ENCODE results near the gene FHL2. TPM values are rescaled to one million over a fixed set of nuclear protein-coding genes. Genes with fewer than 3 reads are reported as not detected.

Gene FHL2
- total and polyA plus RNA-seq, 9 of the 15 experiments (the other 6 are each of a cell fraction or from before 2014, with no cell fraction given): 7.5 to 33.1 (median 23.9) TPM

DNA sequence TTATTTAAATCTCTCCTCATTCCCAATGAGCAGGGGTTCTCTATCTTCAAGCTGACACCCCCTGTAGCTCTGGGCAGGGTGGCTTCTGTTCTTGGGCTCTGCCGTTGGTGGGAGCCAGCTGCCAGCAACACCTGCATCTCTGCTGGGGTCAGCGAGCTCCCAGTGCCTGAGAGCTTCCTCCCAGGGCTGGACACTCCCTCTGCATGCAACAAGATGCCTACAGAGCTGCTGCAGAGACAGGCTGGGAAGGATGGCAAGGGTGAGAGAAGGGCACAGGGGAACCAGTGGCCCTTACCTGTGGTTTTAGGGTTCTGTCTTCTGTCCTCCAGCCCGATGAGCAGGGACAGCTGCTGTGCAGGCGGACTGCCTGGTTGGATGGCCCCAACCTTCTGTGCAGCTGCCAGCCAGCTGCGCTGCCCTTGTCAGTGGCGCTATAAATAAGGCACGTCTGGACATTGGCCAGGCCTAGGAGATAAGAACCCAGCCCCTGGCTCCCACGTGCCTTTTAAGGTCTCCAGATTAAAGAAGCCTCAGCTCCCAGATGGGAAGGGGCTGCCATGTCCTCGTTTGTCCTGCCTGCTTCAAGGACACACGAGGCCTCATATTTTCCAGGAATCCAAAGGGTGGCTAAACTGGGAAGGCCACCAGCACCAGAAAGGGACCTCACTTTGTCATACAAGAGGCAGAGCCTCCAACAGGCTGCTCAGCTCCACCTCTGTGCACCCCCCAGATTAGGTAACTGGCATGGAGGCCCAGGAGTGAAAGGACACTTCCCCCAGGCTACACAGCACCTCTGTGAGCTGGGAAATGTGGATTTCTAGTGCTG is 39.5 kb upstream of the FHL2 start (continued):
- TF ChIP-seq ZFP36 (IDR thresholded peaks at IDR 0.05; ENCODE audit: low read depth, low read length, partially characterized antibody) (peak; percentile 36), BCOR (IDR thresholded peaks at IDR 0.05) (no peak), BMI1 (IDR thresholded peaks at IDR 0.05; ENCODE audit: low read length) (no peak), UBTF (IDR thresholded peaks at IDR 0.05; ENCODE audit: borderline replicate concordance in 1 of 2, low read depth in 2 of 2, low read length in 2 of 2) (no peak), ZNF316 (IDR thresholded peaks at IDR 0.05) (no peak), CEBPG (CRISPR knock-in tag; IDR thresholded peaks at IDR 0.05) (no peak), CEBPG (tag; conservative IDR thresholded peaks at IDR 0.05 in 1 of 2, IDR thresholded peaks at IDR 0.05 in 1 of 2) (no peak), KLF10 (CRISPR knock-in tag; IDR thresholded peaks at IDR 0.05) (no peak), SRSF1 (IDR thresholded peaks at IDR 0.05; ENCODE audit: low read depth, low read length) (no peak), NFXL1 (CRISPR knock-in tag; IDR thresholded peaks at IDR 0.05) (no peak), ID3 (CRISPR knock-in tag; IDR thresholded peaks at IDR 0.05) (no peak), ID3 (tag; IDR thresholded peaks at IDR 0.05) (peak; percentile 49; the same call in 1 of the 2 replicates), LEF1 (IDR thresholded peaks at IDR 0.05) (no peak), CBFA2T3 (IDR thresholded peaks at IDR 0.05) (peak; percentile 86), KDM4B (IDR thresholded peaks at IDR 0.05; ENCODE audit: borderline replicate concordance in 2 of 2, low read depth in 1 of 2) (no peak), RREB1 (CRISPR knock-in tag; IDR thresholded peaks at IDR 0.05) (no peak), CCNT2 (IDR thresholded peaks at IDR 0.05; ENCODE audit: borderline replicate concordance, extremely low read depth, insufficient read length, low read depth, low read length) (no peak)
- TF ChIP-seq, protein P1, sequence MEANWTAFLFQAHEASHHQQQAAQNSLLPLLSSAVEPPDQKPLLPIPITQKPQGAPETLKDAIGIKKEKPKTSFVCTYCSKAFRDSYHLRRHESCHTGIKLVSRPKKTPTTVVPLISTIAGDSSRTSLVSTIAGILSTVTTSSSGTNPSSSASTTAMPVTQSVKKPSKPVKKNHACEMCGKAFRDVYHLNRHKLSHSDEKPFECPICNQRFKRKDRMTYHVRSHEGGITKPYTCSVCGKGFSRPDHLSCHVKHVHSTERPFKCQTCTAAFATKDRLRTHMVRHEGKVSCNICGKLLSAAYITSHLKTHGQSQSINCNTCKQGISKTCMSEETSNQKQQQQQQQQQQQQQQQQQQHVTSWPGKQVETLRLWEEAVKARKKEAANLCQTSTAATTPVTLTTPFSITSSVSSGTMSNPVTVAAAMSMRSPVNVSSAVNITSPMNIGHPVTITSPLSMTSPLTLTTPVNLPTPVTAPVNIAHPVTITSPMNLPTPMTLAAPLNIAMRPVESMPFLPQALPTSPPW (CRISPR knock-in tag; IDR thresholded peaks at IDR 0.05): peak; percentile 47
